Measurements from ENCODE around the gene MAOB. TPM values are rescaled to one million over a fixed set of nuclear protein-coding genes. Genes with fewer than 3 reads are reported as not detected.

The MAOB gene
- total RNA-seq, 1 experiment from 2014 or later, result 0.74 TPM

DNA sequence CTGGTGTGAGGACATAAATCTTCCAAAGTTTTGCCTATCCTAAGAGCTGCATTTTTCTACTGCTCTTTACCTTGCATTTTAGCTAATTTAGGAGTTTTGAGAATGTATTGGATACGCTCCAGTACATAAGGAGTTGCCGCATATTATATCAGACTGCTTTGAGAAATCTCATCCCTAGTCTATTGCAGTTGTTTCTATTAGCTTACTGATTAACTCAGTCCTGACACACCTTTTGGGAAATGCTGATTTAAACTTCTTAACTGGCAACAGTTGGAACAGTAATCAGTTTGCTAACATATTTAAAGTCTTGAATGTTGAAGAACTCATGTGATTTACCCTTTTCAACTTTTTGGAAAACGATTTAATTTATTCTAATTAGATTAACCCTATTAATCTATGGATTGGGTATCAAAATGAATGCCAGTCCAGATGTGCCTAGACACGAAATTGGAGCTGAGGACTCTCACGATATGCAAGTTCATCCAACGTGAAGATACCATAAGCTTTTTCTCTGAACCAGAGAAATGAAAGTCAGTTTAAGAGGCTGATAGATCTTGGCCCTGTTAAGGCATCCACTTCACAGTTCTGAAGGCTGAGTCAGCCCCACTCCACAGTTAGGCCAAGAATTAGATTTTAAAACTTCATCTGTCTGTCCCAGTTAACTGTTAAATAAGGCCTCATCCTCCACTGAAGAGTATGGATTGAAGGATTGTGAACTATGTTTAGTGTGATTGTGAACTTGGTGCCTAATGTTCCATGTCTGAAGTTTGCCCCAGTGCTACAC lies 136.1 kb downstream of the MAOB start:
- no peak for ATAC-seq
- H3K27ac Mint-ChIP-seq, result no peak overlapping the region

DNA sequence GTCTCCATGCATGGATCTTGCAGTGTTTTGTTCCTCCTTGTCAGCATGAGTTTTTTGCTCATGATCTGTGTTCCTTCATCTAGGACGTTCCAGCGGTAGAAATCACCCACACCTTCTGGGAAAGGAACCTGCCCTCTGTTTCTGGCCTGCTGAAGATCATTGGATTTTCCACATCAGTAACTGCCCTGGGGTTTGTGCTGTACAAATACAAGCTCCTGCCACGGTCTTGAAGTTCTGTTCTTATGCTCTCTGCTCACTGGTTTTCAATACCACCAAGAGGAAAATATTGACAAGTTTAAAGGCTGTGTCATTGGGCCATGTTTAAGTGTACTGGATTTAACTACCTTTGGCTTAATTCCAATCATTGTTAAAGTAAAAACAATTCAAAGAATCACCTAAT lies 138.0 kb downstream of the MAOB start:
- H3K27me3 Mint-ChIP-seq (ENCODE audit: low read depth), result no peaks in the 10 kb centered on the region
- no peak overlapping the region for H3K4me3 Mint-ChIP-seq
- DNase-seq (ENCODE audit: low spot score) (no peak), ATAC-seq (no peak)
- H3K4me1 Mint-ChIP-seq, result no peaks in the 10 kb centered on the region
- ChIA-PET POLR2A (no interaction called here), CTCF (no interaction called here)
- H3K36me3 Mint-ChIP-seq, result no peaks in the 10 kb centered on the region
- no peak overlapping the region for H3K27ac Mint-ChIP-seq
- no peaks in the 10 kb centered on the region for H3K9me3 Mint-ChIP-seq
- TF ChIP-seq TEAD1 (CRISPR knock-in tag; IDR thresholded peaks at IDR 0.05), result no peak
- TF ChIP-seq ZNF219 (CRISPR knock-in tag; IDR thresholded peaks at IDR 0.05; ENCODE audit: borderline replicate concordance), result no peak
- no peak for TF ChIP-seq ZBTB21 (CRISPR knock-in tag; IDR thresholded peaks at IDR 0.05; ENCODE audit: borderline replicate concordance)
- TF ChIP-seq SMAD4 (CRISPR knock-in tag; IDR thresholded peaks at IDR 0.05), result no peak
- TF ChIP-seq MYBL2 (CRISPR knock-in tag; IDR thresholded peaks at IDR 0.05), result no peak
- TF ChIP-seq CBFB (CRISPR knock-in tag; IDR thresholded peaks at IDR 0.05; ENCODE audit: low read depth), result no peak
- TF ChIP-seq, protein P1, sequence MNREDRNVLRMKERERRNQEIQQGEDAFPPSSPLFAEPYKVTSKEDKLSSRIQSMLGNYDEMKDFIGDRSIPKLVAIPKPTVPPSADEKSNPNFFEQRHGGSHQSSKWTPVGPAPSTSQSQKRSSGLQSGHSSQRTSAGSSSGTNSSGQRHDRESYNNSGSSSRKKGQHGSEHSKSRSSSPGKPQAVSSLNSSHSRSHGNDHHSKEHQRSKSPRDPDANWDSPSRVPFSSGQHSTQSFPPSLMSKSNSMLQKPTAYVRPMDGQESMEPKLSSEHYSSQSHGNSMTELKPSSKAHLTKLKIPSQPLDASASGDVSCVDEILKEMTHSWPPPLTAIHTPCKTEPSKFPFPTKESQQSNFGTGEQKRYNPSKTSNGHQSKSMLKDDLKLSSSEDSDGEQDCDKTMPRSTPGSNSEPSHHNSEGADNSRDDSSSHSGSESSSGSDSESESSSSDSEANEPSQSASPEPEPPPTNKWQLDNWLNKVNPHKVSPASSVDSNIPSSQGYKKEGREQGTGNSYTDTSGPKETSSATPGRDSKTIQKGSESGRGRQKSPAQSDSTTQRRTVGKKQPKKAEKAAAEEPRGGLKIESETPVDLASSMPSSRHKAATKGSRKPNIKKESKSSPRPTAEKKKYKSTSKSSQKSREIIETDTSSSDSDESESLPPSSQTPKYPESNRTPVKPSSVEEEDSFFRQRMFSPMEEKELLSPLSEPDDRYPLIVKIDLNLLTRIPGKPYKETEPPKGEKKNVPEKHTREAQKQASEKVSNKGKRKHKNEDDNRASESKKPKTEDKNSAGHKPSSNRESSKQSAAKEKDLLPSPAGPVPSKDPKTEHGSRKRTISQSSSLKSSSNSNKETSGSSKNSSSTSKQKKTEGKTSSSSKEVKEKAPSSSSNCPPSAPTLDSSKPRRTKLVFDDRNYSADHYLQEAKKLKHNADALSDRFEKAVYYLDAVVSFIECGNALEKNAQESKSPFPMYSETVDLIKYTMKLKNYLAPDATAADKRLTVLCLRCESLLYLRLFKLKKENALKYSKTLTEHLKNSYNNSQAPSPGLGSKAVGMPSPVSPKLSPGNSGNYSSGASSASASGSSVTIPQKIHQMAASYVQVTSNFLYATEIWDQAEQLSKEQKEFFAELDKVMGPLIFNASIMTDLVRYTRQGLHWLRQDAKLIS (CRISPR knock-in tag; IDR thresholded peaks at IDR 0.05; ENCODE audit: borderline replicate concordance), result no peak
- no peak for TF ChIP-seq SMAD3 (CRISPR knock-in tag; IDR thresholded peaks at IDR 0.05; ENCODE audit: borderline replicate concordance)

More for the DNA sequence above, 136.1 kb downstream of the MAOB start:
- TF ChIP-seq, protein P2, sequence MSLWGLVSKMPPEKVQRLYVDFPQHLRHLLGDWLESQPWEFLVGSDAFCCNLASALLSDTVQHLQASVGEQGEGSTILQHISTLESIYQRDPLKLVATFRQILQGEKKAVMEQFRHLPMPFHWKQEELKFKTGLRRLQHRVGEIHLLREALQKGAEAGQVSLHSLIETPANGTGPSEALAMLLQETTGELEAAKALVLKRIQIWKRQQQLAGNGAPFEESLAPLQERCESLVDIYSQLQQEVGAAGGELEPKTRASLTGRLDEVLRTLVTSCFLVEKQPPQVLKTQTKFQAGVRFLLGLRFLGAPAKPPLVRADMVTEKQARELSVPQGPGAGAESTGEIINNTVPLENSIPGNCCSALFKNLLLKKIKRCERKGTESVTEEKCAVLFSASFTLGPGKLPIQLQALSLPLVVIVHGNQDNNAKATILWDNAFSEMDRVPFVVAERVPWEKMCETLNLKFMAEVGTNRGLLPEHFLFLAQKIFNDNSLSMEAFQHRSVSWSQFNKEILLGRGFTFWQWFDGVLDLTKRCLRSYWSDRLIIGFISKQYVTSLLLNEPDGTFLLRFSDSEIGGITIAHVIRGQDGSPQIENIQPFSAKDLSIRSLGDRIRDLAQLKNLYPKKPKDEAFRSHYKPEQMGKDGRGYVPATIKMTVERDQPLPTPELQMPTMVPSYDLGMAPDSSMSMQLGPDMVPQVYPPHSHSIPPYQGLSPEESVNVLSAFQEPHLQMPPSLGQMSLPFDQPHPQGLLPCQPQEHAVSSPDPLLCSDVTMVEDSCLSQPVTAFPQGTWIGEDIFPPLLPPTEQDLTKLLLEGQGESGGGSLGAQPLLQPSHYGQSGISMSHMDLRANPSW (CRISPR knock-in tag; conservative IDR thresholded peaks at IDR 0.05; ENCODE audit: low read depth), result no peak
- TF ChIP-seq GABPB1 (CRISPR knock-in tag; IDR thresholded peaks at IDR 0.05) (no peak), GTF2I (CRISPR knock-in tag; conservative IDR thresholded peaks at IDR 0.05) (no peak), JUN (CRISPR knock-in tag; IDR thresholded peaks at IDR 0.05) (no peak), SMAD3 (CRISPR knock-in tag; IDR thresholded peaks at IDR 0.05; ENCODE audit: borderline replicate concordance) (no peak), MYBL2 (CRISPR knock-in tag; IDR thresholded peaks at IDR 0.05) (no peak), MXD4 (CRISPR knock-in tag; IDR thresholded peaks at IDR 0.05; ENCODE audit: borderline replicate concordance) (no peak), ZNF138 (CRISPR knock-in tag; conservative IDR thresholded peaks at IDR 0.05) (no peak), SOX15 (CRISPR knock-in tag; IDR thresholded peaks at IDR 0.05) (no peak), NR2C2 (CRISPR knock-in tag; IDR thresholded peaks at IDR 0.05) (no peak), TEAD4 (CRISPR knock-in tag; IDR thresholded peaks at IDR 0.05) (no peak), GRHL2 (CRISPR knock-in tag; IDR thresholded peaks at IDR 0.05; ENCODE audit: insufficient replicate concordance, severe bottlenecking) (no peak), ATF1 (CRISPR knock-in tag; IDR thresholded peaks at IDR 0.05) (no peak)
- TF ChIP-seq, protein P1 (CRISPR knock-in tag; IDR thresholded peaks at IDR 0.05; ENCODE audit: borderline replicate concordance), result no peak
- TF ChIP-seq, protein P3, sequence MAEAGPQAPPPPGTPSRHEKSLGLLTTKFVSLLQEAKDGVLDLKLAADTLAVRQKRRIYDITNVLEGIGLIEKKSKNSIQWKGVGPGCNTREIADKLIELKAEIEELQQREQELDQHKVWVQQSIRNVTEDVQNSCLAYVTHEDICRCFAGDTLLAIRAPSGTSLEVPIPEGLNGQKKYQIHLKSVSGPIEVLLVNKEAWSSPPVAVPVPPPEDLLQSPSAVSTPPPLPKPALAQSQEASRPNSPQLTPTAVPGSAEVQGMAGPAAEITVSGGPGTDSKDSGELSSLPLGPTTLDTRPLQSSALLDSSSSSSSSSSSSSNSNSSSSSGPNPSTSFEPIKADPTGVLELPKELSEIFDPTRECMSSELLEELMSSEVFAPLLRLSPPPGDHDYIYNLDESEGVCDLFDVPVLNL (CRISPR knock-in tag; IDR thresholded peaks at IDR 0.05; ENCODE audit: borderline replicate concordance, low read depth), result no peak
- TF ChIP-seq, protein P4, sequence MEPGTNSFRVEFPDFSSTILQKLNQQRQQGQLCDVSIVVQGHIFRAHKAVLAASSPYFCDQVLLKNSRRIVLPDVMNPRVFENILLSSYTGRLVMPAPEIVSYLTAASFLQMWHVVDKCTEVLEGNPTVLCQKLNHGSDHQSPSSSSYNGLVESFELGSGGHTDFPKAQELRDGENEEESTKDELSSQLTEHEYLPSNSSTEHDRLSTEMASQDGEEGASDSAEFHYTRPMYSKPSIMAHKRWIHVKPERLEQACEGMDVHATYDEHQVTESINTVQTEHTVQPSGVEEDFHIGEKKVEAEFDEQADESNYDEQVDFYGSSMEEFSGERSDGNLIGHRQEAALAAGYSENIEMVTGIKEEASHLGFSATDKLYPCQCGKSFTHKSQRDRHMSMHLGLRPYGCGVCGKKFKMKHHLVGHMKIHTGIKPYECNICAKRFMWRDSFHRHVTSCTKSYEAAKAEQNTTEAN (CRISPR knock-in tag; IDR thresholded peaks at IDR 0.05), result no peak
- TF ChIP-seq, protein P5, sequence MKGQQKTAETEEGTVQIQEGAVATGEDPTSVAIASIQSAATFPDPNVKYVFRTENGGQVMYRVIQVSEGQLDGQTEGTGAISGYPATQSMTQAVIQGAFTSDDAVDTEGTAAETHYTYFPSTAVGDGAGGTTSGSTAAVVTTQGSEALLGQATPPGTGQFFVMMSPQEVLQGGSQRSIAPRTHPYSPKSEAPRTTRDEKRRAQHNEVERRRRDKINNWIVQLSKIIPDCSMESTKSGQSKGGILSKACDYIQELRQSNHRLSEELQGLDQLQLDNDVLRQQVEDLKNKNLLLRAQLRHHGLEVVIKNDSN (CRISPR knock-in tag; IDR thresholded peaks at IDR 0.05), result no peak
- DNase-seq (ENCODE audit: low spot score), result no peak
- Mint-ChIP-seq H3K36me3 (no peaks in the 10 kb centered on the region), H3K27me3 (ENCODE audit: low read depth) (no peaks in the 10 kb centered on the region), H3K4me3 (no peak overlapping the region), H3K9me3 (no peaks in the 10 kb centered on the region), H3K4me1 (no peaks in the 10 kb centered on the region)
- ChIA-PET POLR2A (no interaction called here), CTCF (no interaction called here)
